Panc1 (cell line): ENCODE data around the gene MXD3. TPM values are rescaled to one million over a fixed set of nuclear protein-coding genes. Genes with fewer than 3 reads are reported as not detected.

Experiments used
- ATAC-seq: fragments of 200-7000 bp; cut with Tn5 transposase; 2 replicates; pipeline ENCODE4 v1.9.1; 2020; ENCODE audit warnings: mild to moderate bottlenecking, moderate library complexity
- BruUV-seq: library from RNA; stranded (reverse); fragments of 400-500 nt; replicated peaks from 2 replicates; lab custom pipeline; 2021; lab: Mats Ljungman, UMichigan
- CTCF ChIA-PET: fragments of 300-600 bp; sonication (Branson Sonifier 250); formaldehyde crosslinking; loops from one replicate; lab custom pipeline; 2022; ENCODE audit warnings: antibody characterized with exemption; lab: Charles Lee
- POLR2A ChIA-PET: fragments of 300-600 bp; sonication (Branson Sonifier 250); formaldehyde crosslinking; loops from one replicate; lab custom pipeline; 2022; ENCODE audit warnings: antibody characterized with exemption; lab: Charles Lee
- DNase-seq: peaks from one replicate; pipeline ENCODE4 v3.0.0-alpha.2; 2010; ENCODE audit warnings: low read depth, low spot score
- H3K27ac ChIP-seq: 2 replicates; pipeline ENCODE4 v1.5.1; 2011; ENCODE audit warnings: mild to moderate bottlenecking, low read length, inconsistent platforms
- H3K27me3 ChIP-seq: fragments of 200-500 bp; sonication (Bioruptor generic); 2 replicates; pipeline ENCODE4 v1.6.0; 2014; ENCODE audit warnings: low read length, inconsistent platforms; ENCODE audit not compliant: control insufficient read depth, insufficient read depth
- H3K36me3 ChIP-seq: fragments of 200-500 bp; sonication (Bioruptor generic); 2 replicates; pipeline ENCODE4 v1.5.1; 2014; ENCODE audit warnings: inconsistent platforms, mild to moderate bottlenecking, low read length, moderate library complexity; ENCODE audit not compliant: control insufficient read depth, insufficient read depth
- H3K4me1 ChIP-seq: 2 replicates; pipeline ENCODE4 v1.5.1; 2011; ENCODE audit warnings: inconsistent platforms, mild to moderate bottlenecking, low read length, moderate library complexity; ENCODE audit not compliant: control insufficient read depth, insufficient read depth
- H3K4me3 ChIP-seq, 2 experiments: 2 replicates each; pipeline ENCODE4 v1.5.1; 2011 to 2012; ENCODE audit warnings: low read depth in 2 of 2, low read length in 2 of 2, mild to moderate bottlenecking in 2 of 2, inconsistent platforms in 1 of 2, moderate library complexity in 1 of 2
- H3K9me3 ChIP-seq: fragments of 200-500 bp; sonication (Bioruptor generic); 2 replicates; pipeline ENCODE4 v1.5.1; 2014; ENCODE audit warnings: low read depth, mild to moderate bottlenecking, inconsistent platforms, low read length, moderate library complexity; ENCODE audit not compliant: control insufficient read depth, insufficient read depth
- CTCF ChIP-seq: fragments of 450-650 bp; IDR thresholded peaks from 2 replicates; pipeline ENCODE4 v1.5.1; 2017; ENCODE audit warnings: mild to moderate bottlenecking
- POLR2AphosphoS5 ChIP-seq: IDR thresholded peaks from 2 replicates; pipeline ENCODE4 v1.6.1; 2012; ENCODE audit warnings: mild to moderate bottlenecking, low read depth, low read length, moderate library complexity
- REST ChIP-seq, 2 experiments: IDR thresholded peaks; 2 replicates each; pipeline ENCODE4 v1.6.1; 2011 to 2012; ENCODE audit warnings: low read depth in 2 of 2, control low read depth in 1 of 2, low read length in 1 of 2, mild to moderate bottlenecking in 1 of 2, moderate library complexity in 1 of 2; ENCODE audit not compliant: insufficient read depth in 1 of 2
- SIN3A ChIP-seq: IDR thresholded peaks from 2 replicates; pipeline ENCODE4 v1.6.1; 2012; ENCODE audit warnings: low read depth, mild to moderate bottlenecking, low read length, moderate library complexity, borderline replicate concordance; ENCODE audit not compliant: insufficient read depth
- TCF7L2 ChIP-seq: IDR thresholded peaks from 2 replicates; pipeline ENCODE4 v1.6.1; 2011; ENCODE audit warnings: mild to moderate bottlenecking, low read depth, low read length, inconsistent platforms
- in situ Hi-C: cut with HindIII; loops from 2 replicates; pipeline ENCODE4 v1.10.0; 2016; ENCODE audit warnings: low sequenced_read_pairs, low pct_unique_long_range_greater_than_20kb
- intact Hi-C: fragments of 100-400 bp; cut with micrococcal nuclease; formaldehyde crosslinking; loops from one replicate; pipeline ENCODE4 v1.10.0; 2022; ENCODE audit not compliant: unreplicated experiment
- total RNA-seq: library from RNA; stranded (reverse); gene quantifications from one replicate; pipeline ENCODE4 v1.2.1, GENCODE V29; 2021; ENCODE audit not compliant: unreplicated experiment

The MXD3 gene
- total RNA-seq, 1 experiment from 2014 or later = 12.0 TPM

GRCh38 chr5:177310757-177311391 is 824 bp downstream of the MXD3 start:
- intact Hi-C loops (loop anchor here (10.0 kb wide), 1 partner anchor 144 kb away; no protein-coding TSS in a partner anchor), in situ Hi-C loops (no loop called here)
- no peaks in the 10 kb centered on the region for H3K9me3 ChIP-seq
- CTCF ChIA-PET = interaction anchor here (1.0 to 2.0 kb wide), 5 partner anchors 8 to 79 kb away, joined by 4 to 8 read pairs (median 5); no protein-coding TSS in a partner anchor
- POLR2A ChIA-PET = no interaction called here
- no peaks in the 10 kb centered on the region for H3K27me3 ChIP-seq
- H3K27ac ChIP-seq = no peak overlapping the region; the same call in 1 of the 2 replicates
- H3K4me1 ChIP-seq = peaks cover 14% of the 10 kb centered on the region
- ATAC-seq = no peak
- no peak for DNase-seq
- BruUV-seq = no TSS peak
- peak overlapping the region; percentile 39 to 58 for H3K4me3 ChIP-seq
- no peak for TF ChIP-seq TCF7L2
- no peaks in the 10 kb centered on the region; the same call in none of the 2 replicates for H3K36me3 ChIP-seq

GRCh38 chr5:177310332-177310731 is 1.4 kb downstream of the MXD3 start:
- intact Hi-C loops = loop anchor here (10.0 kb wide), 1 partner anchor 144 kb away; no protein-coding TSS in a partner anchor
- ChIA-PET POLR2A (no interaction called here), CTCF (interaction anchor here (0.6 to 2.0 kb wide), 13 partner anchors 8 to 211 kb away, joined by 3 to 11 read pairs (median 4); partner anchors contain the start of gene GRK6)
- Histone ChIP-seq H3K27ac (no peak overlapping the region), H3K4me3 (peak overlapping the region in 1 of 2 experiments; percentile 19; a peak in 1 of 4 replicates), H3K9me3 (no peaks in the 10 kb centered on the region), H3K4me1 (peaks cover 15% of the 10 kb centered on the region), H3K27me3 (no peaks in the 10 kb centered on the region), H3K36me3 (no peaks in the 10 kb centered on the region; the same call in none of the 2 replicates)
- no peak for DNase-seq
- in situ Hi-C loops = no loop called here
- ATAC-seq = no peak
- BruUV-seq = no TSS peak
- TF ChIP-seq POLR2AphosphoS5 (no peak), TCF7L2 (no peak), SIN3A (no peak), CTCF (no peak), REST (IDR thresholded peaks at IDR 0.05; ENCODE audit: insufficient read depth in 1 of 2, low read depth in 2 of 2, low read length in 1 of 2) (no peak)
